Skin of body (tissue), 2 donors: ENCODE results near the gene CNTN4. TPM values are rescaled to one million over a fixed set of nuclear protein-coding genes. Genes with fewer than 3 reads are reported as not detected.

Experiments
- DNase-seq: peaks from one replicate; lab custom pipeline; 2025; lab: John Stamatoyannopoulos, UW
- total RNA-seq: library from RNA; depleted of rRNA; stranded (reverse); fragments of >200 nt; gene quantifications from one replicate; pipeline ENCODE4 v1.2.3, GENCODE V29; 2014

The CNTN4 gene
- total RNA-seq, 1 donor from 2014 or later, result 24.4 TPM

DNA sequence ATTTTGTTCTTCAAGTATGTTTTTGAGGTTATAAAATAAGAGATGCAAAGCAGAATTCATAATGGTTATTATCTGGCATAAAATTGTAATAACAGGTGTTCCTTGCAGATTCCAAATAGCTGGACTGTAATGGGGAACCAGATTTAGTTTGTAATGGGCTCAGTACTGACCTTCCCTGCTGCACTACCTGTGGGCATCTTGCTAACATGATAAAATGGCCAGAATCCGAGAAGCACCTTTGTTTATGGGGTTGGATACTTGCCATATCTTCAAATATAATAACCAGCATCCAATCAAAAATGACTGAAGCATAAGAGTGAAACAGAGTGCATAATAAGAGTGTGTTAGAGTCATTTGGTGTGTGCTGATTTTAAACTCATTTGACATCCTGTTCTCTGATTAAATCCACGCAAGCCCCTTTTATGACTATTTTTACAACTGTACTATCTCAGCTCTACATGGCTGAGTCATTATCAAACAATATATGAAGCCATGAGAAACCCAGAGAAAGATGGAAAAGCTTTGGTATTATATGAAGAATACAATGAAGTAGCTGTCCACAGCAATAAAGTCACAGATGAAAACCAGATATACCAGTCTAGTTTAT lies 292.4 kb downstream of the CNTN4 start:
- DNase-seq, result no peak

GRCh38 chr3:2391896-2392295 lies 293.2 kb downstream of the CNTN4 start:
- no peak for DNase-seq

GRCh38 chr3:2392981-2393380 lies 294.3 kb downstream of the CNTN4 start:
- DNase-seq, result no peak

- no peak for DNase-seq
Observed at GRCh38 chr3:2415083-2415482, 316.4 kb downstream of the CNTN4 start.

DNA sequence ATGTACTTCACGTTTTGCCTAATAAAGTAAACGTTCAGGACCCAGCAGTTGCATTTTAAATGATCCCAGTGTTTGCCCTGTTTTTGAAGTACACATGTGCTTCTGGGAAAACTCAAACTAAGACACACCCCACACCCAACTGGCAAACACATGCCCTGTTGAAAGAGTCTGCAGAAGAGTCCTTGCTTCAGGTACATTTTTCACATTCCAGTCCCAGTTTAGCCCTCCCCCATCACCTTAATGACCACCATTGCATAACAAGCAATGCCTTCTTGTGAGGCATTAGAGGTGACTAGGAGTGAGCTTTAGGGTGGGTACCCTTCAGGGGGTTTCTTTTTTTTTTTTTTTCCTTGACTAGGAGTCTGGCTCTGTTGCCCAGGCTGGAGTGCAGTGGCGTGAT lies 322.3 kb downstream of the CNTN4 start:
- no peak for DNase-seq

GRCh38 chr3:2423143-2423542 lies 324.5 kb downstream of the CNTN4 start:
- DNase-seq, result no peak

DNA sequence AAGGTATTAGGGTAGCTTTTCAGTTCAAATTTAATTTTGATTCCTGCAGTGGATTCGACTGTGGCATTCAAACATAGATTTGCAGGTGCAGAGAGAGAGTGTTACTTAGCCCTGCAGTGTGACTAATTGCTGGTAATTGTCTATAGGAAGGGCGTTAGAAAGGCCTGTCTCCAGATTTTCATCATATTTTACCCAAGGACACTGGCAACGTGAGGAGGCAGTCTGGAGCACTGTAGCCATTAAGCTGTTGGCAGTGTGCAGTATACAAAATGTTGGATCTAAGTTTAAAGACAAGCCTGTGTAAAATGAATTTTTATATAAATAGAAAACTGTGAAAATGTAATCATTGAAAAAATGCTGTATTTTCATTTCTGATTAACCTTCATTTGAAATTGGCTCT lies 342.9 kb downstream of the CNTN4 start:
- no peak for DNase-seq

DNA sequence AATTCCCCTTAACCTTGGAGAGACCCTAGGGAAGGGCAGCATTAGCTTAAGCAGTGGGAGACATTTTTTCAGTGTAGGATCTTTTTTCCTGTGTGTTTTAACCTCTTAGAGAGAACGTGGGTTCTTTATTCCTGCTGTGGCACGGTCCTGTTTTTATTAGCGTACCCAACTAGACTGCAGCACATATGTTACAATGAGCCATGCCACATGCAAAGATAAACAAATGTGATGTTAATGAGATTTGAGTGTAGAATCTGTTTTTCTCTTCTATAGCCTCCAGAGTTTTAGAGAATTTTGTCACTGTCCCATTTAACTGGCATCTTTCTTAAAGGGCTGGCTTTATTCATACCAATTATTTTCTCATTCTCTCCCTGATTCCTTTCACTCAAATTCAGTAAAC lies 347.5 kb downstream of the CNTN4 start:
- DNase-seq, result no peak

DNA sequence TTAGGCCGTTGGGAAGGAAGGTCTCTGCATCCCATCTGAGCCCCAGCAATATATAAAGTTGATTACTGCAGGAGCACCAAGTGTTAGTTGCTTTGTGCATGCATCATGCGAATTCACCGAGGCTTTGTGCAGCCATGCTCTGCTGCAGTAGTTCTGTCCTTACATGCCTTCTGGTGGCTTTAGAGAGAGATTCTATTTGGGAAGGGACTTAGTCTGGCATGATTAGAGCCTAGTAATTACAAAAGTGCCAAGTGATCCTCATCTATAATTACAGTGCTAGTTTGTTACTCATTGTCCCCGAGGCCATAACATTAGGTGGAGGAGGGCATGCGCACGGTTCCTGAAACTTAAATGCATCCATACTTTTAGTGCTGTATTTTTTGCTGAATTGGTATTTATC lies 353.6 kb downstream of the CNTN4 start:
- no peak for DNase-seq

DNA sequence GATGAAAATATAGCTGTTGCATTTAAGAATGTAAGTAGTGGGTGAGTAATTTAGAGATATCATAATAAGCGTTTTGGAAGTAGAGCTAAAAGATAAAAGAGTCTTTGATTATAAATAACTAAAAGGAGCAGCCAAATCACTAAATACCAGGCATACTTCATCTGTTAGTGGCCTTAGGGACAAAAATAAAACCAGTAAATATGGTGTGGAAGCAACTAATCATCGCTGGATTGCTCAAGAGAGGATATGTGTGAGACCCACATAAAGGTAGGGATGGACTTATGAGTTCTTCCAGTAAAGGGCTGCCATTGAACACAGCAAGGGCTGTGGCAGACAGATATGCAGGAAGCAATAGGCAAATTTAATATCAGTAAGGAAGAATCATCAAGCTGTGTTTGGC lies 356.2 kb downstream of the CNTN4 start:
- no peak for DNase-seq

DNA sequence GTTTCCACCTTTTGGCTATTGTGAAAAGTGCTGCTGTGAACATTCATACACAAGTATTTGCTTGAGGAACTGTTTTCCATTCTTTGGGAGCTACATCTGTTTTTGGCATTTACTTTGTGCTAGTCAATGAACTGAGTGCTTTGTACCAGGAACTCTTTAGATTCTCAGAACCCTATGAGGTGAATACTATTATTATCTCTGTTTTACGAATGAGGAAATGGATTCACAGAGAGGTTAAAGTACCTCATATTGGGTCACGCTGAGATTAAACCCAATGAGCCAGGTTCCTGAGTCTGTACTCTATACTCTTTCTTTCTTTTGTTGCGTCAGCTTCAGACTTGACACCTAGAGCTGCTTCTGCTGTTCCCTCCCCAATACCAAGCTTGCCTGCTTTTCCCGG lies 358.1 kb downstream of the CNTN4 start:
- no peak for DNase-seq

DNA sequence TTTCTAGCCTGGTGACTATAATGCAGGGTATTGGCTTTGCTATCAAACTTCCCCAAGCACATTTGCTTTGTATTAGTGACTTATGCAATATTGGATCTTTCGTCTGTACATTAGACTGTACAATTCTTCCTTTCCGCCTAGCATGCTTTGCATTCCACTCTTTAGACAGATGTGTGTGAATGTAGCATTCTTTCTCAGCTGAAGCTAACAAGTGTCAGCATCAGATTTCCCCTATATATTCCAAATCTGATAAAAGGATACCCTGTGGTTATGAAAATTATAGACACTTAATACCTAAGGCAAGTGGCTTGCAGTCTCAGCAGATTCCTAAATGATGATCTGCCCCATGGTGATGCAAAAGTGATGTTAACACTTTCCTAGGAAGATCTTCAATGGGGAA lies 360.1 kb downstream of the CNTN4 start:
- DNase-seq, result peak; percentile 18

DNA sequence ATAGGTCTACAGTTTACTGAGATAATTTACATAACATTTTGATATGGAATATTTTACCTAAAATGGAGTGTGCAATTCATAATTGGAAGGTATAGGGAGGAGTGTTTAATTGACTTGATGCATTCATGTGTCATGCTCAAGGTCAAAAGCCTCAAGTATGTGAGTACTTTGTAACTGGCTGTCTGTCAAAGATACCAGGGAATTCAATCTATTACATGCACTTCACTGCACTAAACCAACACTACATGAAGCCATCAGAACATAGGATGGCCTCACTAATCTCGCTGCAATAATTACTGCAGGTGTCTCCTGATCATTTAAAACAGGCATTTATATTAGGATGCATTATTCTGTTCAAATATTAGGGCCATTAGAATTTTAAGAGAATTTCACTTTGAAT lies 367.2 kb downstream of the CNTN4 start:
- DNase-seq, result no peak

DNA sequence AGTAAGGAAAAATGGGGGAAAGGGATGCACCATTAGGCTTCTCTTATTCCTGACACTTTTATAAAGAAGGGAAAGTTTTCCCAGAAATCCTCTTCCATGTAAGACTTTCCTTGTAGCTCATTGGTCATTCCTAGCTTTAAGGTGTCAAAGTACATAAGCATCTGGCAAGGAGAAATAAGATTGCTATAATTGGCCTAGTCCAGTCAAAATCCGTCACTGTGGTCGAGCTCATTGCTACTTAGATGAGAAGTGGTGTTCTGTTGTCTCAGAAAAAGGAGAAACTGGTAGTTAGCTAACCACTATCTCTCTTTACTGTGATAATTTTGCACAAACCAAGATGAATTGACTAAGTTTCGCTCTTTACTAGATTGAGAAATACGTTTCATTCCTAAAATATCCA lies 370.1 kb downstream of the CNTN4 start:
- DNase-seq, result no peak

DNA sequence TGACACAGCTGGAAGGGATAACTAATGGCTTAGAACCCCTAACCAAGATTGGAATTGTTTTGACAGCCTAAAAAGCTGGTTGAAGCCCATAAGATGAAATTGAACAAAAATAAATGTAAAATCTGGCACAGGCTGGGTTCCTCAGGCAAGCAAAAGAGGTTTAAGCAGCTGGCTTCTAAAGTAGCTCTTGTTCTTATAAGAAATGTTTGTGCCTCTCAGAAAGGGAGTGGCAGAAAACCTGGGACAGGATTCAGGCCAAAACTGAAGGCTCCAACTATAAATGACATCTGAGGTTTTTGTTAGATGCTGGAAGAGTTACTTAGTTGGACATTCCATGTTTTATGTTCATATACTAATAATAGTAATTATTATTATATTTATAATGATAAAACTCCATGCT lies 378.3 kb downstream of the CNTN4 start:
- no peak for DNase-seq

DNA sequence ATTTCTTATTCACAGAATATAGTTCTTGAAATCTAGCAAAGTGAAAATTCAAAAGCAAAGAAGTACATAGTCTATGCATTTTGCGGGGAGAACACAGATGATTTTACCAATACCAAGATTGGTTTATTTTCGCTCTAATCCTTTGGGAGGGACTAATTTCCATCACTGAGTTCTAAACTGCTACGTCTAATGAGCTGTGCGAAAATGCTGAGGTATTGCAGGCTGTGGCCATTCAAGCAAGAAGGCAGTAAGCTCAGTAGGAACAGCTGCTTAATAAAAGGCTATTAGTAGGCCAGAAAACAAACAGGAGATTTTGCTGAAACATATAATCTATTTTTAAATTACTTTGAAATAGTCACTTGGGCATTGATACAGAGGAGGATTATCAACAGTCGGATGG lies 379.0 kb downstream of the CNTN4 start:
- DNase-seq, result no peak

- no peak for DNase-seq
Observed at GRCh38 chr3:2484162-2485026, 385.7 kb downstream of the CNTN4 start.

- DNase-seq, result no peak
Observed at GRCh38 chr3:2485027-2485375, 386.3 kb downstream of the CNTN4 start.

DNA sequence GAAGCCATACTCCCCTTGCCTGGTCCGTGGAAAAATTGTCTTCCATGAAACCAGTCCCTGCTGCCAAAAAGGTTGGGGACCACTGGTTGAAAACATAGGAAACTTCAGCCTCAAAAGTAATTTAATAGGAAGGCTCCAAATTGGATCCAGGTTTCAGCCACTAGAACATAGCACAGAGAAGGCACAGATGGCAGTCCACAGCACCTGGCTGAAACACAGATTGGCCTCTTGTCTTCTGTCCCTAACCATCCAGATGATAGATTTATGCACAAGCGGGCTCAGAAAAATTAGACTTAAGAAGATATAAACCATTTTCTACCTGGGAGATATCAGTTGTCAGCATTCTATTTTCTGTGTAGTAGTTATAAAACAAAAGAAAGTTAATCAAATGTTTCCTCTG lies 397.1 kb downstream of the CNTN4 start:
- no peak for DNase-seq

GRCh38 chr3:2504912-2505311 lies 406.2 kb downstream of the CNTN4 start:
- DNase-seq, result no peak

GRCh38 chr3:2506776-2507175 lies 408.1 kb downstream of the CNTN4 start:
- DNase-seq, result no peak

- no peak for DNase-seq
Observed at GRCh38 chr3:2510591-2511145, 412.0 kb downstream of the CNTN4 start.

- no peak for DNase-seq
Observed at GRCh38 chr3:2511356-2511755, 412.7 kb downstream of the CNTN4 start.
